Measurements from ENCODE around the gene RNF19B.

The RNF19B gene

DNA sequence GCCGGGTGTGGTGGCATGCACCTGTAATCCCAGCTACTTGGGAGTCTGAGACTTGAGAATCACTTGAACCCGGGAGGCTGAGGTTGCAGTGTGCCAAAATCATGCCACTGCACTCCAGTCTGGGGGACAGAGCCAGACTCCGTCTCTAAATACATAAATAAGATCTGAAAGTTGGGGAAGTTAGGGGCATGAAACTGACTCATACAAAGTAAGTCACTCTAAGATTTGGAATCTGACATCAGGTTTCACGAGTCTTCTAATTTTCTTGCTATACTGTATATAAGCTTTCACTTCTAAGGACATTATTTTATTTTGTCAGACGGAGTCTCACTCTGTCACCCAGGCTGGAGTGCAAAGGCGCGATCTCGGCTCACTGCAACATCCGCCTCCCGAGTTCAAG is 30.1 kb downstream of the RNF19B start:
- H3K9ac ChIP-seq (ENCODE audit: low read length): no peak overlapping the region

DNA sequence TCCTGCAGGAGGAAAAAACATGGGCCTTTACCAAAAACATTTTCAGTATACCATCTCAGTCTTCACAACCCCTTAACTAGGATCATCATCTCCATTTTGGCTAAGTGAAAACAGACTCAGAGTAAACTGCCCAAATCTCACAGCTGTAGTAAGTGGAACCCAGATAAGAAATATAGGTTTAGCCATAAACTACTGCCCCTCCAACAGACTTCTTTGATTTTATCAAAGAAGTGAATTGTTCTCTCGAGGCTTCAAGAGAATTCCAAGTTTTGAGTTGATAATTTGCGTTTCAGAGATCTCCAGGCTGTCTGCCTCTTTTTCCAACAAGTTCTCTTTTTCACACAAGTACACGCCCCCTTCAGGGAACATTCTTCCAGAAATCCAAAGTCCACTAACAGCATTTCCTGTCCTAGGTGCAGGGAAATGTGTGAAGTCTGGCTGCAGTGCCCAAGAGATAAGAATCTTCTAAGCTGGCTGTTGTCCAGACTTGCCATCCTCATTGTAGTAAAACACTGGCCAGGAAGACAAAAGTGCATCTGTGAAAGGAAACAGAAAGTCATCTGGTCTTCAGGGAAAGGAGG is 30.8 kb downstream of the RNF19B start:
- H4K20me1 ChIP-seq (ENCODE audit: insufficient read depth, low read length): no peaks in the 10 kb centered on the region
- DNase-seq: no peak

More for the DNA sequence above, 30.1 kb downstream of the RNF19B start:
- 0 out of 2 replicates have a peak, but pooled peaks cover 3% of the 10 kb centered on the region for H3K4me1 ChIP-seq (ENCODE audit: low read length)
- no peak overlapping the region for H3K4me2 ChIP-seq (ENCODE audit: low read depth, low read length)
- no peaks in the 10 kb centered on the region for H3F3A ChIP-seq (ENCODE audit: insufficient read depth, low read length)
- H3K4me3 ChIP-seq (ENCODE audit: low read length): no peak overlapping the region
- H3K27me3 ChIP-seq (replicated peaks; ENCODE audit: insufficient read depth, low read length): no peaks in the 10 kb centered on the region
- no peaks in the 10 kb centered on the region for H3K79me2 ChIP-seq (ENCODE audit: low read length)
- no peaks in the 10 kb centered on the region for H4K20me1 ChIP-seq (ENCODE audit: insufficient read depth, low read length)
- no peaks in the 10 kb centered on the region for H3K9me2 ChIP-seq (replicated peaks; ENCODE audit: insufficient read depth, low read length)
- DNase-seq: no peak
- no peak overlapping the region for H2AFZ ChIP-seq (ENCODE audit: low read length)
- no peaks in the 10 kb centered on the region for H3K9me3 ChIP-seq (replicated peaks; ENCODE audit: insufficient read depth, low read length)
- TF ChIP-seq CTCF (IDR thresholded peaks at IDR 0.05; ENCODE audit: low read length) (no peak), EZH2 (optimal IDR thresholded peaks at IDR 0.05; ENCODE audit: low read depth, low read length) (no peak), EZH2phosphoT487 (IDR thresholded peaks at IDR 0.05; ENCODE audit: low read length) (no peak)
- no peaks in the 10 kb centered on the region; the same call in 1 of the 2 replicates for H3K36me3 ChIP-seq (replicated peaks; ENCODE audit: insufficient read depth, low read length)
- H3K27ac ChIP-seq (ENCODE audit: low read length): no peak overlapping the region

DNA sequence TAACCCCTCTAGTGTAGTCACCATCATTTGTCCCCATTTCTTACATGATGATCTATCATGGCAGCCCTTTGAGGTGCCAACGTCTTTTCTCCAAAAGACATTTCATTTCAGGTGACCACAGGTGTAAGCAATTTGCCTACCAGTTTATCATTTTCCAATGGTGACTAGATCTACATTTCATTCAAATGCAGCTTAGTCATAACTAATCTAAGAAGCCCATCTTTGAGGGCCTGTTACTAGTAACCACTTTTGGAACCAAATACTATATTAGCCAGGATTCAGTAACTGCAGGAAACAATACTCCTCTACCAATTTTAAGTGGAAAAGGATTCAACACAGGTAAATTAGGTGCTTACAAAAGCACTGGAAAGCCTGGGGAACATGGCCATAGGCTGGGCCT is 32.8 kb downstream of the RNF19B start:
- Histone ChIP-seq H3K4me2 (ENCODE audit: low read depth, low read length) (no peak overlapping the region), H3K4me1 (ENCODE audit: low read length) (no peaks in the 10 kb centered on the region), H3K4me3 (ENCODE audit: low read length) (no peak overlapping the region), H4K20me1 (ENCODE audit: insufficient read depth, low read length) (no peaks in the 10 kb centered on the region), H3K9me2 (replicated peaks; ENCODE audit: insufficient read depth, low read length) (no peaks in the 10 kb centered on the region), H3K79me2 (ENCODE audit: low read length) (no peaks in the 10 kb centered on the region), H3K9ac (ENCODE audit: low read length) (no peak overlapping the region), H3K36me3 (replicated peaks; ENCODE audit: insufficient read depth, low read length) (no peaks in the 10 kb centered on the region), H3F3A (ENCODE audit: insufficient read depth, low read length) (no peaks in the 10 kb centered on the region), H3K9me3 (replicated peaks; ENCODE audit: insufficient read depth, low read length) (no peaks in the 10 kb centered on the region), H2AFZ (ENCODE audit: low read length) (no peak overlapping the region), H3K27ac (ENCODE audit: low read length) (no peak overlapping the region), H3K27me3 (replicated peaks; ENCODE audit: insufficient read depth, low read length) (no peaks in the 10 kb centered on the region)
- TF ChIP-seq EZH2 (optimal IDR thresholded peaks at IDR 0.05; ENCODE audit: low read depth, low read length) (no peak), CTCF (IDR thresholded peaks at IDR 0.05; ENCODE audit: low read length) (no peak), EZH2phosphoT487 (IDR thresholded peaks at IDR 0.05; ENCODE audit: low read length) (no peak)
- no peak for DNase-seq

More for the DNA sequence above, 30.8 kb downstream of the RNF19B start:
- Histone ChIP-seq H3K79me2 (ENCODE audit: low read length) (no peaks in the 10 kb centered on the region), H3K9ac (ENCODE audit: low read length) (no peak overlapping the region), H3K27ac (ENCODE audit: low read length) (no peak overlapping the region), H3K36me3 (replicated peaks; ENCODE audit: insufficient read depth, low read length) (no peaks in the 10 kb centered on the region; the same call in 1 of the 2 replicates), H3K4me3 (ENCODE audit: low read length) (no peak overlapping the region), H3K9me3 (replicated peaks; ENCODE audit: insufficient read depth, low read length) (no peaks in the 10 kb centered on the region), H3K4me2 (ENCODE audit: low read depth, low read length) (no peak overlapping the region), H2AFZ (ENCODE audit: low read length) (no peak overlapping the region), H3K9me2 (replicated peaks; ENCODE audit: insufficient read depth, low read length) (no peaks in the 10 kb centered on the region), H3K27me3 (replicated peaks; ENCODE audit: insufficient read depth, low read length) (no peaks in the 10 kb centered on the region), H3K4me1 (ENCODE audit: low read length) (no peaks in the 10 kb centered on the region), H3F3A (ENCODE audit: insufficient read depth, low read length) (no peaks in the 10 kb centered on the region)
- no peak for TF ChIP-seq CTCF (IDR thresholded peaks at IDR 0.05; ENCODE audit: low read length)
- no peak for TF ChIP-seq EZH2 (optimal IDR thresholded peaks at IDR 0.05; ENCODE audit: low read depth, low read length)
- no peak for TF ChIP-seq EZH2phosphoT487 (IDR thresholded peaks at IDR 0.05; ENCODE audit: low read length)

Data from MM.1S (cell line).